HG02970 (cell line): ENCODE data around the gene OSBPL5.

Experiments used
- ATAC-seq: cut with Tn5 transposase; IDR thresholded peaks from one replicate; pipeline ENCODE4 v1.9.1; 2021; ENCODE audit warnings: mild to moderate bottlenecking, moderate library complexity, moderate number of reproducible peaks; ENCODE audit not compliant: unreplicated experiment, low FRiP score

The OSBPL5 gene

GRCh38 chr11:3165152-3165705 is at the start of gene OSBPL5:
OSBPL5 (minus strand) TSS chr11:3165310; CDS start chr11:3129148, 36,162 bp downstream.
- ATAC-seq = no peak

- no peak for ATAC-seq
Measured at GRCh38 chr11:3214420-3214699, 49.2 kb upstream of the OSBPL5 start.

GRCh38 chr11:3213659-3214419 is 48.7 kb upstream of the OSBPL5 start:
- no peak for ATAC-seq

- ATAC-seq = no peak
Measured at GRCh38 chr11:3208272-3208671, 43.2 kb upstream of the OSBPL5 start.

GRCh38 chr11:3207526-3208189 is 42.5 kb upstream of the OSBPL5 start:
- no peak for ATAC-seq

GRCh38 chr11:3206922-3207204 is 41.8 kb upstream of the OSBPL5 start:
- ATAC-seq = no peak

- no peak for ATAC-seq
Measured at GRCh38 chr11:3206156-3206921, 41.2 kb upstream of the OSBPL5 start.

GRCh38 chr11:3205261-3206155 is 40.4 kb upstream of the OSBPL5 start:
- ATAC-seq = no peak

GRCh38 chr11:3204141-3205015 is 39.3 kb upstream of the OSBPL5 start:
- ATAC-seq = no peak

GRCh38 chr11:3203221-3204043 is 38.3 kb upstream of the OSBPL5 start:
- no peak for ATAC-seq

- no peak for ATAC-seq
Measured at GRCh38 chr11:3202759-3203158, 37.6 kb upstream of the OSBPL5 start.

- no peak for ATAC-seq
Measured at GRCh38 chr11:3202305-3202704, 37.2 kb upstream of the OSBPL5 start.

- ATAC-seq = no peak
Measured at GRCh38 chr11:3201677-3202181, 36.6 kb upstream of the OSBPL5 start.

GRCh38 chr11:3201112-3201581 is 36.0 kb upstream of the OSBPL5 start:
- ATAC-seq = no peak

GRCh38 chr11:3200388-3201111 is 35.4 kb upstream of the OSBPL5 start:
- no peak for ATAC-seq

- ATAC-seq = no peak
Measured at GRCh38 chr11:3199537-3200295, 34.6 kb upstream of the OSBPL5 start.

- no peak for ATAC-seq
Measured at GRCh38 chr11:3198815-3199214, 33.7 kb upstream of the OSBPL5 start.
